ENCODE data around the gene PPP2R5C.

DNA sequence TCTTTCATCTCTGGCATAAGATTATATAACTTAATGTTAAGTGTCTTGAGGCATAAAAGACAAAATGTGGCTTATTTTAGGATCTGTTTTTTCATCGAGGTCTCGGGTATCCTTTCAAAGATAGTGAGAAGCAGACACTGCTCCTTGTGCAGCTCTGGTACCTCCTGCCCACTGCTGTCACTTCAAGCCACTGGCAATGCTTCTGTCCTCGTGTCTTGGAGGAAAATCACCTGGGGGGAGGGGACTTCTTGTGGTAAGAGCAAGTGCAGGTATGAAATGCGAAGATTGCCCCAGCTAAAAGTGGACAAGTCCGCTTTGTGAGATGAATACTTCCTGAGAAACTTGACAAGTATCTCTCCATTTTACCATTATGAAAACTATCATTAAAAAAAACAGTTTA is 165.1 kb downstream of the PPP2R5C start:
- TF ChIP-seq POLR2AphosphoS5 (IDR thresholded peaks at IDR 0.05; ENCODE audit: low read depth, low read length): no peak
- TF ChIP-seq POLR2A (IDR thresholded peaks at IDR 0.05; ENCODE audit: low read depth, low read length): no peak
- no peak for TF ChIP-seq TAF1 (IDR thresholded peaks at IDR 0.05; ENCODE audit: low read depth, low read length)
- no peak for TF ChIP-seq PAX5 (IDR thresholded peaks at IDR 0.05; ENCODE audit: insufficient read depth, low read length, severe bottlenecking)
- no peak for TF ChIP-seq SPI1 (IDR thresholded peaks at IDR 0.05; ENCODE audit: low read depth, low read length)
